ENCODE data around the gene NRF1.

The NRF1 gene

GRCh38 chr7:129773328-129773731 lies 161.8 kb downstream of the NRF1 start:
- DNase-seq = no peak

- DNase-seq = no peak
These were observed 162.4 kb downstream of the NRF1 start for GRCh38 chr7:129773871-129774270.

- no peak for DNase-seq
These were observed 162.8 kb downstream of the NRF1 start for GRCh38 chr7:129774359-129774758.

- no peak for DNase-seq
These were observed 163.6 kb downstream of the NRF1 start for GRCh38 chr7:129774871-129775694.

GRCh38 chr7:129775695-129776361 lies 164.3 kb downstream of the NRF1 start:
- DNase-seq = no peak

GRCh38 chr7:129776362-129776722 lies 164.8 kb downstream of the NRF1 start:
- no peak for DNase-seq

- DNase-seq = no peak
These were observed 165.8 kb downstream of the NRF1 start for GRCh38 chr7:129777195-129777844.

GRCh38 chr7:129777993-129778769 lies 166.7 kb downstream of the NRF1 start:
- no peak for DNase-seq

GRCh38 chr7:129778770-129779601 lies 167.5 kb downstream of the NRF1 start:
- DNase-seq = no peak

GRCh38 chr7:129779602-129780256 lies 168.2 kb downstream of the NRF1 start:
- no peak for DNase-seq

- no peak for DNase-seq
These were observed 168.9 kb downstream of the NRF1 start for GRCh38 chr7:129780257-129780973.

GRCh38 chr7:129780974-129781927 lies 169.7 kb downstream of the NRF1 start:
- DNase-seq = no peak

GRCh38 chr7:129781928-129782817 lies 170.7 kb downstream of the NRF1 start:
- DNase-seq = no peak

GRCh38 chr7:129782818-129783583 lies 171.5 kb downstream of the NRF1 start:
- no peak for DNase-seq

- no peak for DNase-seq
These were observed 172.0 kb downstream of the NRF1 start for GRCh38 chr7:129783584-129783919.

GRCh38 chr7:129784437-129784782 lies 172.9 kb downstream of the NRF1 start:
- DNase-seq = no peak

GRCh38 chr7:129784783-129785684 lies 173.5 kb downstream of the NRF1 start:
- DNase-seq = no peak

Data from SIG-M5 (cell line).